ENCODE results near the gene KRTAP5-2.

DNA sequence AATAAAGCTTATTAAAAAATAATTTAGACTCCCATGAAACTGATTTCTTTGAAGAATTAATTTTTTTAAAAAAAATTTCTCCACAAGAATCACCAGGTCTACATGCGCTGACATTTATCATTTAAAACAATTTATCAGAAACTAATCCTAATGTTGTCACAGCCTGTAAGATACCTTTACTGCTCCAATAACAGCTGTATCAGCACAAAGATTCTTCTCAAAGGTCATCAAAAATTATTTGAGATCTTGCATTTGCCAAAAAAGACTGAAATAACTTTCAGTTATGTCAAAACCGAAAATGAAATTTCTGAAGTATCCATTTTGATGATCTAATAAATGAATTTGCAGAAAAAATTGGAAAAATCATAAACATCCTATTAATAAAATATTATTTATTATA is 39.5 kb upstream of the KRTAP5-2 start:
- TF ChIP-seq, protein P1, sequence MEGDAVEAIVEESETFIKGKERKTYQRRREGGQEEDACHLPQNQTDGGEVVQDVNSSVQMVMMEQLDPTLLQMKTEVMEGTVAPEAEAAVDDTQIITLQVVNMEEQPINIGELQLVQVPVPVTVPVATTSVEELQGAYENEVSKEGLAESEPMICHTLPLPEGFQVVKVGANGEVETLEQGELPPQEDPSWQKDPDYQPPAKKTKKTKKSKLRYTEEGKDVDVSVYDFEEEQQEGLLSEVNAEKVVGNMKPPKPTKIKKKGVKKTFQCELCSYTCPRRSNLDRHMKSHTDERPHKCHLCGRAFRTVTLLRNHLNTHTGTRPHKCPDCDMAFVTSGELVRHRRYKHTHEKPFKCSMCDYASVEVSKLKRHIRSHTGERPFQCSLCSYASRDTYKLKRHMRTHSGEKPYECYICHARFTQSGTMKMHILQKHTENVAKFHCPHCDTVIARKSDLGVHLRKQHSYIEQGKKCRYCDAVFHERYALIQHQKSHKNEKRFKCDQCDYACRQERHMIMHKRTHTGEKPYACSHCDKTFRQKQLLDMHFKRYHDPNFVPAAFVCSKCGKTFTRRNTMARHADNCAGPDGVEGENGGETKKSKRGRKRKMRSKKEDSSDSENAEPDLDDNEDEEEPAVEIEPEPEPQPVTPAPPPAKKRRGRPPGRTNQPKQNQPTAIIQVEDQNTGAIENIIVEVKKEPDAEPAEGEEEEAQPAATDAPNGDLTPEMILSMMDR (IDR thresholded peaks at IDR 0.05 in 8 of 11, conservative IDR thresholded peaks at IDR 0.05 in 3 of 11): no peak
- TF ChIP-seq POLR2A (IDR thresholded peaks at IDR 0.05): no peak

All from spleen (tissue), 7 donors.